ENCODE results near the gene TRMT10A.

- TF ChIP-seq CTCF (IDR thresholded peaks at IDR 0.05; ENCODE audit: low read depth, low read length, poor library complexity, severe bottlenecking) = no peak
- no peak for TF ChIP-seq EZH2phosphoT487 (IDR thresholded peaks at IDR 0.05; ENCODE audit: borderline replicate concordance, low read length)
Observed at GRCh38 chr4:99578714-99579113, 14.9 kb upstream of the TRMT10A start.

Data from DOHH2 (cell line).